GM12872 (cell line): Measurements from ENCODE around the gene SIX3.
A peak's percentile ranks its signal among the peaks of the same experiment; 100 is the strongest.

Experiments used
- CTCF ChIP-seq: IDR thresholded peaks from 3 replicates; pipeline ENCODE4 v1.5.1; 2011; ENCODE audit warnings: low read depth, mild to moderate bottlenecking, low read length, moderate library complexity; ENCODE audit not compliant: insufficient read depth

The SIX3 gene

GRCh38 chr2:44945676-44946371 is 4.3 kb downstream of the SIX3 start:
- TF ChIP-seq CTCF: no peak

DNA sequence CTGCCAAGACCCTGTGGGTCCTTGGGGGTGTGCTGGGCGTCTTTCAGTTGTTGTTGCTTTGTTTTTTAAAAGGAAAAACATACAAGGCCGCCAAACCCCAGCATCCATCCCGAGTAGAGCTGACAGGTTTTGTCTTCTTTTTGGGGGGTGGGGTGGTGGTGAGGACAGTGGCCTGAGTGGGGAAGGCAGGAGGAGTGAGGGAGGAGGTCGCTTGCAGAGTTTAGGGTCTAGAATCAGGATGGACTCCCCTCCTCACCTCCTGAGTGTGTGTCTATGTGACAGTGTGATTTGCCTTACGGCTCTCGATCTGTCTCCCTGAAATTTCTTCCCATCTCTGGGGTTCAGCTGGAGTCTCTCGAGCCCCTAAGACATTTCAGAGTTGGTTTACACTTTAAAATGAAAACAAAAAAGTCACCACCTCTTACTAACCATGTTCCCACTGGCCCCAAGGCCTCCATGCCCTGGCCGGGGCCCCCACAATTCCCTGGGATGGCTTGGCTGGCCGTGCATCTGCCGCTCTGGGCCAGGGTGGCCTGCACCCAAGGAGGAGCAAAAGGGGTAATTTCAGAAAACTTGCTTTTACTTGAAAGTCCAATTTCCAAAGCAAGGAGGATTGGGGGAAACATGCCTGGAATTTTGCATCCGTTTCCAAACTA is 5.0 kb downstream of the SIX3 start:
- TF ChIP-seq CTCF: no peak

GRCh38 chr2:44947028-44947375 is 5.5 kb downstream of the SIX3 start:
- TF ChIP-seq CTCF: no peak

DNA sequence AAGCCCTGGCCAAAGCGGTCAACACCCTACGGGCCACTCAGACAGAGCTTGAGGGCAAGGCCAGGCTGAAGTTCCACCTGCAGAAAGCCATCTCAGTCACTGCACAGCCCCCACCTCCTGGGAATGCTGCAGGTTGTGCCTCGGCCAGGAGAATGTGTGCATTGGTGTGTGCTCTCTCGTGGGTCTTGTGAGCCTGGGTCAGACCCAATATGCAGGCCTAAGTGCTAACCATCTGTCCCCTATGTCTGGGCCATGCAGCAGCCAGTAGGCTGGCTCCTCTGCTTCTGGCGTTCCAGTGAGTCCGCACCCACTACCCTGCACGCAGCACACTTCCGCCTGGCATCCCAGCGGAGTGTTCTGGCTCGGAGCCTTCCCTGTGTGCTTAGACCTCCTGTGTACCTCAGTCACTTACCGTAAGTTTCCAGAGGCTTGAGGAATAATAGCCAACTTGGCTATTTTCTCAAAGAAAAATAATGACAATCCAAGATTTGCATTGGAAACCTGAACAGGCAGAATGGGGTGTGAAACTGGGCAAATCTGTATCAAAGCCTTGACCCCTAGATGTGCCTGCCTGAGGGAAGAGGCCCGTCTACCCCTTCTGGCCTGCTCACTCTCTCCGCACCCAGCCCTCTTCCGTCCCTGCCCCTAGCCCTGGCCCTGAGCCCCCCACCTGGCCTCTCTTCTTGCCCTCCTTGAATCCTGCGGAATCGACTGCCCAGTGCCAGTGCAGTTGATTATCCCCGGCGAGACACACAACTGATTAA is 7.2 kb downstream of the SIX3 start:
- no peak for TF ChIP-seq CTCF

- TF ChIP-seq CTCF: no peak
Measured at GRCh38 chr2:44949329-44950151, 8.0 kb downstream of the SIX3 start.

- TF ChIP-seq CTCF: no peak
Measured at GRCh38 chr2:44950646-44951045, 9.1 kb downstream of the SIX3 start.

DNA sequence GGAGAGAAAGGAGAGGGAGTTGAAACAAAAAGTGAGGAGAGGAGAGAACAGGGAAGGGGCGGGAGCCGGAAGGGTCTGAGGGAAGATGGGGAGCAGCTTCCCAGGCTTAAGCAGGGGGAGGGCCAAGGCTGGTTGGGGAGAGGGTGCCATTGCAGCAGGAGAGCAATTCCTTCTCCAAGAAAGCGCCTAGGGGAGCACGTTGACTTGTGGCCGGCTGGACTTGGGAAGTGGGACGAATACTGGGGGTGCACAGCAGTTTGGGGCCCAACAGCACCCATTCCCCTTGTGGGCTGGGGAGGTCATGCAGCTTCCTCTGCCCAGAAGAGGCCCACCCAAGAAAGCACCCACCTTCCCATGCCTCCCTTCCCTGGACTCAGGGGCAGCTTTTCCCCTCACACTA is 9.6 kb downstream of the SIX3 start:
- 0 out of 3 replicates have a peak, but pooled peaks have one; percentile 6 for TF ChIP-seq CTCF
